Measurements from ENCODE around the gene FAM149A.

The FAM149A gene

DNA sequence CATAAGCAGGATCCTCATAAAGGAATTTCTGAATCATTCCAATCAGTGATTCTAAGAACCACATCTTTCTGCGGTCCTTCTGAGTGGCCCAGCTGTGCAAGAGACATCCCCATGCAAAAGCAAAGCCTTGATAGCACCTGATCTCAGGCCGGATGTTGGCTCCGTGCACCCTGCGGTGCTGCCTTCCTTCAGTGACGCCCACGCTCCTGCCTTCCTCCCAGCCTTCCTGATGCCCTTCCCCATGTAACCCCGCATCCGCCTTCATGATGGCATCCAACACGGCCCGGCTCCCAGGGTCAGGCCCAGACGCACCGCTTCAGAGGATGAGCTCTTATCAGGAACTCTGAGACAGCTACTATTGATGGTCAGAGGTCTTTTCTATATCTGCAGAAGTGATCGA, 66.5 kb downstream of the FAM149A start:
- TF ChIP-seq, protein P1, sequence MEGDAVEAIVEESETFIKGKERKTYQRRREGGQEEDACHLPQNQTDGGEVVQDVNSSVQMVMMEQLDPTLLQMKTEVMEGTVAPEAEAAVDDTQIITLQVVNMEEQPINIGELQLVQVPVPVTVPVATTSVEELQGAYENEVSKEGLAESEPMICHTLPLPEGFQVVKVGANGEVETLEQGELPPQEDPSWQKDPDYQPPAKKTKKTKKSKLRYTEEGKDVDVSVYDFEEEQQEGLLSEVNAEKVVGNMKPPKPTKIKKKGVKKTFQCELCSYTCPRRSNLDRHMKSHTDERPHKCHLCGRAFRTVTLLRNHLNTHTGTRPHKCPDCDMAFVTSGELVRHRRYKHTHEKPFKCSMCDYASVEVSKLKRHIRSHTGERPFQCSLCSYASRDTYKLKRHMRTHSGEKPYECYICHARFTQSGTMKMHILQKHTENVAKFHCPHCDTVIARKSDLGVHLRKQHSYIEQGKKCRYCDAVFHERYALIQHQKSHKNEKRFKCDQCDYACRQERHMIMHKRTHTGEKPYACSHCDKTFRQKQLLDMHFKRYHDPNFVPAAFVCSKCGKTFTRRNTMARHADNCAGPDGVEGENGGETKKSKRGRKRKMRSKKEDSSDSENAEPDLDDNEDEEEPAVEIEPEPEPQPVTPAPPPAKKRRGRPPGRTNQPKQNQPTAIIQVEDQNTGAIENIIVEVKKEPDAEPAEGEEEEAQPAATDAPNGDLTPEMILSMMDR (IDR thresholded peaks at IDR 0.05; ENCODE audit: borderline replicate concordance, control extremely low read depth, extremely low read depth, insufficient read depth, missing control alignments) = no peak
- in situ Hi-C loops (cut with MboI; ENCODE audit: low sequenced_read_pairs, unreplicated experiment) = no loop called here
- no peak for DNase-seq (ENCODE audit: low spot score)

DNA sequence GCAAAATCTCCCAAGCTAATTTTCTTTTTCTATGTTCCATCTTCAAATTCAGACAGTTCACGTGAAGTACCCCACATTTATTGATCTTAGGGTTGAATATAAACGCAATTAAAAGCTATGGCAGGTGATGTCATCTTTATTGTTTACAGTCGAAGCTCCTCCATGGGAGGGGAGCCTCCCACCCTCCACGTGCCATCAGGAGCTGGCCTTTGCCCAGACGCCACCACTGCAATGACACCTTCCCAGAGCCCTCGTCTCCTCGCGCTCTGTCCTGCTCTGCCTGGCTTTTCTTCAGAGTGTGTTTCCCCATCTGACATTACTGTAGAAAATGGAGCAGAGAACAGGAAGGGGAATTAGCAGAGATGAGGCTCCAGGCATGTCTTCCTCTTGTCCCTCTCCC, 68.0 kb downstream of the FAM149A start:
- DNase-seq (ENCODE audit: low spot score) = no peak

DNA sequence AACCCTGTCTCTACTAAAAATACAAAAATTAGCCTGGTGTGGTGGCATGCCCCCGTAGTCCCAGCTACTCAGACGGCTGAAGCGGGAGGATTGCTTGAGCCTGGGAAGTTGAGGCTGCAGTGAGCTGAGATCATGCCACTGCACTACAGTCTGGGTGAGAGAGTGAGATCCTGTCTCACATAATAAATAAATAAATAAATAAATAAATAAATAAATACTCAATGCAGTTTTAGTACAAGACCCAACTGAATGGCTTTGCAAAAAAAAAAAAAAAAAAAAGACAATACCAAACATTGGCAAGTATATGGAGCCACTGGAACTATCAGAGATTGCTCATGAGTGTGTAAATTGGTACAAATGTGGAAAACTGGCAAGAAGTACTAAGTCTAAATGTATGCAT, 83.6 kb downstream of the FAM149A start:
- no peak for DNase-seq (ENCODE audit: low spot score)
- in situ Hi-C loops (cut with MboI; ENCODE audit: low sequenced_read_pairs, unreplicated experiment) = no loop called here
- TF ChIP-seq, protein P1 (IDR thresholded peaks at IDR 0.05; ENCODE audit: borderline replicate concordance, control extremely low read depth, extremely low read depth, insufficient read depth, missing control alignments) = no peak

More for the DNA sequence above, 68.0 kb downstream of the FAM149A start:
- TF ChIP-seq, protein P1 (IDR thresholded peaks at IDR 0.05; ENCODE audit: borderline replicate concordance, control extremely low read depth, extremely low read depth, insufficient read depth, missing control alignments) = no peak
- in situ Hi-C loops (cut with MboI; ENCODE audit: low sequenced_read_pairs, unreplicated experiment) = no loop called here

DNA sequence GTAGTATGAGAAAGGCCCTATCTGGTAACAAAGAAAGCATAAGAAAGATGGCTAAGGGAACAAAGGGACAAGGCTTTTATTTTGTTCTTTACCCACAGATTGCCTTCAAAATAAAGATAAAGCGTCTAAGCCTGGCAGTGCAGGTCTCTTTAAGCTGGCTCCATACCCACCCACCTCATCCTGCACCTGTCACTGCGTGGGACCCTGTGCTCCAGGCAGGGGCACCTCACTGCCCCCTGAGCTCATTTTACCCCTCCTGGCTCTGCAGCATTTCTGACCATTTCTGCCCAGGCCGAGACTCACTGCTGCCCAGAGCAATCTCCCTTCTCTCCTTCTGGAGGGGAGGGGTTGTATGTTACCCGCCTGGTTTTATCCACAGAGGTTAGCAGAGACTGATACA, 85.2 kb downstream of the FAM149A start:
- no peak for DNase-seq (ENCODE audit: low spot score)
- in situ Hi-C loops (cut with MboI; ENCODE audit: low sequenced_read_pairs, unreplicated experiment) = no loop called here
- TF ChIP-seq, protein P1 (IDR thresholded peaks at IDR 0.05; ENCODE audit: borderline replicate concordance, control extremely low read depth, extremely low read depth, insufficient read depth, missing control alignments) = no peak

DNA sequence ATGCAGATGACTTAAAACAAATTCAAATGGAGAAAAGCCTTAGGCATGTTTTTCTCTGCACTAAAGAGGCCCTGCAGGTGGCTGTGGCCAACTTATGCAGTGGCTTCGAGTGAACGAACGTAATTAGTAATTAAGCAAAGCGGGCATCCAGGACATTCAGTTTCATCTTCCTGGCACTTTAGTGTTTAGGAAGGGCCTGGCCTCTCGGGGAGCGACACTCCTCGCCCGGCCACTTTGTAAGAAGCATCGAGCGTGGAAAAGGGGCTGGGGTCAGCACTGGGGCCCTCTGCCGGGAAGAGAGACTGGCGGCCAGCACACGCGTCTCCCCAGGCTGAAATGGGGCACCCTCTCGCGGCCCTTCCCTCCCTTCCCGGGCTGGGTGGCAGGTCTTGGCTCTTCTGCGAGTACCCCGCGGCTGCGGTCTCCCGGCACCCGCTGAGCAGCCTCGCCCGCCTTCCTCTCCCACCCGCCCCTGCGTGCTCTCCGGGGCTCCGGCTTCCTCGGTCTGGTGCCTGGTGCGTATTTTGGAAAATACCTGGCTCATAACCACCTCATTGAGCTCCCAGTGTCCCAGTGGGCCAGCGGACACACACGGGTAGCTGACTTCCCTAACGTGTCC, 86.2 kb downstream of the FAM149A start:
- in situ Hi-C loops (cut with MboI; ENCODE audit: low sequenced_read_pairs, unreplicated experiment) = no loop called here
- TF ChIP-seq, protein P1 (IDR thresholded peaks at IDR 0.05; ENCODE audit: borderline replicate concordance, control extremely low read depth, extremely low read depth, insufficient read depth, missing control alignments) = peak; percentile 15
- peak; percentile 69 for DNase-seq (ENCODE audit: low spot score)

DNA sequence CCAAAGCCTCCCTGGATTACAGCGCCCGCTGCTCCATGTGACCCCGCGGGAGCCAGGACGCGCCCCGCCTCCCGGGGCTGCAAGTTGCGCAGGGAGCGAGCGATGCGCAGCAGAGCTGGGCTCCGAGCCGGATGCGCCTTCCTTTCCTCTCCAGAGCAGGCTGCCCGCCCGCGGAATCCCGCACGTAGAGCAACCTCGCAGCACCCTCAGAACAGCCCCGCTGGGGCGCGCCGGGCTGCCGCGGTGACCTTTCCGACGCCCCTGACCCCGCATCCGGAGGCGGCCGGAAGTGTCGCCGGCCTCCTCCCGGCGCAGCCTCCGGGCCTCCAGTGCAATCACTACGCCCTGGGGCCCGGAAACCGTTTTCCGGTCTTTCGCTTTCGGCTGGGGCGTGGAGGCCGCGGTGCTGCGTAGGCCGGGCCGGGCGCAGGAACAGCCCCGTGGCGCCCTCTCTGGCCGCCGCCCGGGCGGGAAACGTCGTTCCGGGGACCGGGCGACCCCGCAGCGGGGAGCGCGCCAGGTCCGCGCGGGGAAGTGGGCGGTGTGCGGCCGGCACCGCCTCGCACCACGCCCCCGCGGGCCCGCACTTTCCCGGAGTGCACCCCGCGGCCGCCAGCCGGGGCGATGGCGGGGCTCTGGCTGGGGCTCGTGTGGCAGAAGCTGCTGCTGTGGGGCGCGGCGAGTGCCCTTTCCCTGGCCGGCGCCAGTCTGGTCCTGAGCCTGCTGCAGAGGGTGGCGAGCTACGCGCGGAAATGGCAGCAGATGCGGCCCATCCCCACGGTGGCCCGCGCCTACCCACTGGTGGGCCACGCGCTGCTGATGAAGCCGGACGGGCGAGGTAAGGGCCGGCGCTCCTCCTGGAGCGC, 86.9 kb downstream of the FAM149A start, which contains the start of gene CYP4V2:
Gene CYP4V2 (plus strand): TSS at position 368 of the 866 bp plus-strand sequence. CDS start 257 bp downstream, at position 625.
- TF ChIP-seq, protein P1 (IDR thresholded peaks at IDR 0.05; ENCODE audit: borderline replicate concordance, control extremely low read depth, extremely low read depth, insufficient read depth, missing control alignments) = peak; percentile 73
- in situ Hi-C loops (cut with MboI; ENCODE audit: low sequenced_read_pairs, unreplicated experiment) = no loop called here
- peak; percentile 96 for DNase-seq (ENCODE audit: low spot score)
